Motor neuron (in vitro differentiated cells): ENCODE measurements around the gene UBE2QL1. TPM values are rescaled to one million over a fixed set of nuclear protein-coding genes. Genes with fewer than 3 reads are reported as not detected.

Experiments used
- ATAC-seq, 8 experiments: fragments of 200-7000 bp; cut with Tn5 transposase; replicated peaks in 6 of 8; 2 replicates each; pipeline ENCODE4 v1.8.0; 2021; ENCODE audit warnings: mild to moderate bottlenecking in 8 of 8, moderate library complexity in 8 of 8
- H3K27ac ChIP-seq, 2 donors: fragments of 250-450 bp; sonication (Bioruptor Pico); 2 replicates each; pipeline ENCODE4 v1.9.0; 2021; ENCODE audit warnings: antibody characterized with exemption in 2 of 2, mild to moderate bottlenecking in 2 of 2, moderate library complexity in 1 of 2
- H3K4me1 ChIP-seq, 2 donors: fragments of 250-450 bp; sonication (Bioruptor Pico); replicated peaks in 1 of 2; 2 replicates each; pipeline ENCODE4 v1.6.1; 2021; ENCODE audit warnings: antibody characterized with exemption in 2 of 2, mild to moderate bottlenecking in 2 of 2, moderate library complexity in 1 of 2
- H3K4me3 ChIP-seq, 5 donors: fragments of 250-450 bp; sonication (Bioruptor Pico); 2 replicates each; pipeline ENCODE4 v1.9.0; 2021; ENCODE audit warnings: antibody characterized with exemption in 5 of 5, mild to moderate bottlenecking in 5 of 5, moderate library complexity in 4 of 5
- WGBS, 10 experiments: fragments of 450-650 bp; shearing (Covaris generic); methylation state at CpG; one replicate each; pipeline ENCODE4 v1.0.0; 2022; 5-methylcytosine and 5-hydroxymethylcytosine counted together
- in situ Hi-C, 9 experiments: fragments of 400-800 bp; cut with MboI; loops; one replicate each; pipeline ENCODE4 v1.15.0; 2021; ENCODE audit warnings: low sequenced_read_pairs in 9 of 9, low pct_unique_long_range_greater_than_20kb in 2 of 9; ENCODE audit not compliant: unreplicated experiment in 9 of 9
- total RNA-seq, 8 experiments: library from RNA; unstranded; fragments of 300-600 nt; gene quantifications; 2 replicates each; pipeline versions ENCODE4 v1.2.3 to v1.2.4, GENCODE V29; 2022

The UBE2QL1 gene
- total RNA-seq, 8 experiments from 2014 or later: 0.28 to 45.4 (median 26.5) TPM; not detected in 2

GRCh38 chr5:6452622-6453504 is 4.2 kb downstream of the UBE2QL1 start:
- 7 to 100% (median 53%) methylated on average over 1 to 6 of the region's 10 CpGs; no CpG with 5 or more reads in 1 of the 10 experiments for WGBS, 10 experiments
- H3K27ac ChIP-seq: no peak overlapping the region
- in situ Hi-C loops: loop anchor here in 1 of 9 experiments (25.0 kb wide), 1 partner anchor 966 kb away; no protein-coding TSS in a partner anchor
- H3K4me1 ChIP-seq: peaks cover 11 to 34% of the 10 kb centered on the region in 2 donors
- peak overlapping the region; percentile 4 to 99 (median 15) for H3K4me3 ChIP-seq
- no peak for ATAC-seq

GRCh38 chr5:6453937-6454560 is 5.4 kb downstream of the UBE2QL1 start:
- no peak overlapping the region for H3K27ac ChIP-seq
- 0 to 83% (median 43%) methylated on average over 1 to 2 of the region's 2 CpGs; no CpG with 5 or more reads in 6 of the 10 experiments for WGBS, 10 experiments
- ATAC-seq: no peak
- H3K4me3 ChIP-seq: no peak overlapping the region
- peaks cover 11 to 39% of the 10 kb centered on the region in 2 donors for H3K4me1 ChIP-seq
- in situ Hi-C loops: loop anchor here in 1 of 9 experiments (25.0 kb wide), 1 partner anchor 967 kb away; no protein-coding TSS in a partner anchor

GRCh38 chr5:6454628-6455053 is 6.0 kb downstream of the UBE2QL1 start:
- Histone ChIP-seq H3K4me1 (peaks cover 11 to 39% of the 10 kb centered on the region in 2 donors), H3K4me3 (no peak overlapping the region), H3K27ac (no peak overlapping the region)
- in situ Hi-C loops: loop anchor here in 1 of 9 experiments (25.0 kb wide), 1 partner anchor 967 kb away; no protein-coding TSS in a partner anchor
- no peak for ATAC-seq
- 32 to 100% (median 77%) methylated on average over 1 to 10 of the region's 12 CpGs; no CpG with 5 or more reads in 3 of the 10 experiments for WGBS, 10 experiments

DNA sequence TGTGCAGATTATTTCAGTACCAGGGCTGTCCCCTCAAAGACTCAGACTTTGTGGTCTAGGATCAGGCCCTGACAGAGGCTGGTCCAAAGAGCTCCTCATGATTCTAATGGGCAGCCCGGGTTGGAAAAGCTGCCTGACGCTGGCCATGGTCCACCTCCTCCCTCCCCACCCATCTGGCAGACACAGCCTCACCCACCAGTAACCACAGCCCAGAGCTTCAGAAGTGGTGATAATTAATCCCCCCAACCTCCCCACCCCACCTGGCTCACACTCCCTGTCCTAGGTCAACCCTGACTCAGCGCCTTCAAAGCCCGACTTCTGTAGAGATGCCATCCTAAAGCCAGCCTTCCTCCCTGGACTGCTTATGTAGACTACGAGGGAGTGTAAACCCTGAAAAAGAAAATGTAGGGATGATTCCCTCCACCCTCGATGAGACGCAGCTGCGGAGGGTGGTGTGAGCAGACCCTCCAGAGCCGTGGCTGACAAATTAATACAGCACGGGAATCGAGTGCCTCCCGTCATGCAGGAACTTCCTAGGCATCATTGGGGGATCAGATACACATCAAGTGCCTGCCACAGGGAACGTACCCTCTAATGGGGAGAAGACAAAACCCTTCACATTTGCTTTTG is 7.0 kb downstream of the UBE2QL1 start:
- no peak overlapping the region for H3K27ac ChIP-seq

GRCh38 chr5:6456766-6457370 is 8.2 kb downstream of the UBE2QL1 start:
- in situ Hi-C loops: loop anchor here in 1 of 9 experiments (25.0 kb wide), 1 partner anchor 970 kb away; no protein-coding TSS in a partner anchor
- Histone ChIP-seq H3K27ac (no peak overlapping the region), H3K4me1 (peaks cover 6 to 49% of the 10 kb centered on the region in 2 donors), H3K4me3 (no peak overlapping the region)
- ATAC-seq: no peak
- 46 to 100% (median 88%) methylated on average over 1 to 3 of the region's 6 CpGs; no CpG with 5 or more reads in 4 of the 10 experiments for WGBS, 10 experiments

More for the DNA sequence above, 7.0 kb downstream of the UBE2QL1 start:
- peak in 3 of 8 experiments; percentile 28 to 62 (median 41) for ATAC-seq
- in situ Hi-C loops: loop anchor here in 1 of 9 experiments (25.0 kb wide), 1 partner anchor 968 kb away; no protein-coding TSS in a partner anchor
- Histone ChIP-seq H3K4me3 (no peak overlapping the region), H3K4me1 (peaks cover 8 to 49% of the 10 kb centered on the region in 2 donors)
- WGBS, 10 experiments: 3 to 100% (median 74%) methylated on average over 1 to 6 of the region's 13 CpGs; no CpG with 5 or more reads in 5 of the 10 experiments

GRCh38 chr5:6457592-6457991 is 8.9 kb downstream of the UBE2QL1 start:
- no peak for ATAC-seq
- 19 to 100% (median 71%) methylated on average over 1 to 5 of the region's 5 CpGs for WGBS, 10 experiments
- Histone ChIP-seq H3K4me1 (peaks cover 6 to 46% of the 10 kb centered on the region in 2 donors), H3K27ac (no peak overlapping the region), H3K4me3 (no peak overlapping the region)
- in situ Hi-C loops: loop anchor here in 1 of 9 experiments (25.0 kb wide), 1 partner anchor 970 kb away; no protein-coding TSS in a partner anchor

- no peak for ATAC-seq
- H3K27ac ChIP-seq: no peak overlapping the region
Observed at GRCh38 chr5:6458833-6459232, 10.2 kb downstream of the UBE2QL1 start.

GRCh38 chr5:6459896-6460295 is 11.2 kb downstream of the UBE2QL1 start:
- Histone ChIP-seq H3K4me1 (peaks cover 6 to 26% of the 10 kb centered on the region in 2 donors), H3K27ac (no peak overlapping the region), H3K4me3 (no peak overlapping the region)
- in situ Hi-C loops: loop anchor here in 1 of 9 experiments (25.0 kb wide), 1 partner anchor 973 kb away; no protein-coding TSS in a partner anchor
- 0 to 77% (median 55%) methylated on average over 1 to 4 of the region's 5 CpGs; no CpG with 5 or more reads in 3 of the 10 experiments for WGBS, 10 experiments
- peak in 1 of 8 experiments; percentile 20 for ATAC-seq

More at GRCh38 chr5:6458833-6459232, 10.2 kb downstream of the UBE2QL1 start:
- WGBS, 10 experiments: 40 to 62% methylated on average over 1 to 2 of the region's 4 CpGs; no CpG with 5 or more reads in 8 of the 10 experiments
- Histone ChIP-seq H3K4me1 (peaks cover 6 to 37% of the 10 kb centered on the region in 2 donors), H3K4me3 (no peak overlapping the region)
- in situ Hi-C loops: loop anchor here in 1 of 9 experiments (25.0 kb wide), 1 partner anchor 972 kb away; no protein-coding TSS in a partner anchor

DNA sequence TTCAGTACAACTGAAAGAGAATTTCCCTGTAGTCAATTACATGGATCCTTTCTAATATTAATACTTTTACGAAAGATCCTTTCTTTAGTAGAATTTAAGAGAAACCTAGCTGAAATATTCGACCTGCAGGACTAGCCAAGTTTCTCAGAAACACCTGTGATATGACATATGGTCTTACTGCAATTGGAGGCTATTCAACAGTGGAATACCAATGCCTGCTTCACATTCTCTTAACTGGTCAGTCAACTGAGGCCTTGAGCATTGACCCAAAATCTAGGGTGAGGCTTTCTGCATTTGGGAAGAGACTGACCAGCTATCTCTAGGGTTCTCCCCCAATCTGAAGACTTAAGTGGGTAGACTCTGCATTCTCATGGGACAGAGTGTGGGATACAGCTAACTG is 12.3 kb downstream of the UBE2QL1 start:
- WGBS, 10 experiments: 17 to 79% (median 57%) methylated on average over 1 to 2 of the region's 2 CpGs; no CpG with 5 or more reads in 3 of the 10 experiments
- in situ Hi-C loops: loop anchor here in 1 of 9 experiments (25.0 kb wide), 1 partner anchor 974 kb away; no protein-coding TSS in a partner anchor

GRCh38 chr5:6461793-6462650 is 13.4 kb downstream of the UBE2QL1 start:
- Histone ChIP-seq H3K27ac (no peak overlapping the region), H3K4me3 (no peak overlapping the region), H3K4me1 (peaks cover 6 to 21% of the 10 kb centered on the region in 2 donors)
- ATAC-seq: no peak
- 10 to 97% (median 74%) methylated on average over 1 to 14 of the region's 17 CpGs; no CpG with 5 or more reads in 2 of the 10 experiments for WGBS, 10 experiments
- in situ Hi-C loops: loop anchor here in 1 of 9 experiments (25.0 kb wide), 1 partner anchor 975 kb away; no protein-coding TSS in a partner anchor

More for the DNA sequence above, 12.3 kb downstream of the UBE2QL1 start:
- Histone ChIP-seq H3K27ac (no peak overlapping the region), H3K4me1 (peaks cover 6 to 17% of the 10 kb centered on the region in 2 donors), H3K4me3 (no peak overlapping the region)
- no peak for ATAC-seq

- no peak overlapping the region for H3K27ac ChIP-seq
- WGBS, 10 experiments: 58 to 100% (median 91%) methylated on average over 2 to 7 of the region's 7 CpGs
- peaks cover 4 to 27% of the 10 kb centered on the region in 2 donors for H3K4me1 ChIP-seq
- in situ Hi-C loops: loop anchor here in 1 of 9 experiments (25.0 kb wide), 1 partner anchor 975 kb away; no protein-coding TSS in a partner anchor
- no peak overlapping the region for H3K4me3 ChIP-seq
- ATAC-seq: no peak
Observed at GRCh38 chr5:6462671-6463070, 14.0 kb downstream of the UBE2QL1 start.
